Occipital lobe (tissue), 2 donors: ENCODE data around the gene CKS1B. TPM values are rescaled to one million over a fixed set of nuclear protein-coding genes. Genes with fewer than 3 reads are reported as not detected.
A peak's percentile ranks its signal among the peaks of the same experiment; 100 is the strongest.

Source experiments
- DNase-seq: peaks from one replicate; lab custom pipeline; 2025; lab: John Stamatoyannopoulos, UW
- total RNA-seq: library from RNA; depleted of rRNA; stranded (reverse); fragments of >200 nt; gene quantifications from one replicate; pipeline ENCODE4 v1.2.3, GENCODE V29; 2014

The CKS1B gene
- total RNA-seq, 1 donor from 2014 or later: 12.2 TPM

GRCh38 chr1:154945962-154946850, 28.3 kb upstream of the CKS1B start:
- no peak for DNase-seq

- DNase-seq: no peak
Observed at GRCh38 chr1:154948079-154948478, 26.4 kb upstream of the CKS1B start.

- no peak for DNase-seq
Observed at GRCh38 chr1:154951901-154952657, 22.4 kb upstream of the CKS1B start.

GRCh38 chr1:154952664-154953063, 21.8 kb upstream of the CKS1B start:
- DNase-seq: no peak

GRCh38 chr1:154953611-154954038, 20.9 kb upstream of the CKS1B start:
- no peak for DNase-seq

GRCh38 chr1:154954541-154954940, 19.9 kb upstream of the CKS1B start:
- no peak for DNase-seq

- DNase-seq: peak; percentile 76
Observed at GRCh38 chr1:154955039-154955717, 19.3 kb upstream of the CKS1B start.

- peak; percentile 68 for DNase-seq
Observed at GRCh38 chr1:154955718-154956543, 18.6 kb upstream of the CKS1B start, which contains the start of gene PBXIP1. TSS of gene PBXIP1 (minus strand) at chr1:154956099. CDS start at chr1:154953721, 2,378 bp downstream.

GRCh38 chr1:154956544-154956941, 17.9 kb upstream of the CKS1B start:
- no peak for DNase-seq

GRCh38 chr1:154957091-154957657, 17.3 kb upstream of the CKS1B start:
- no peak for DNase-seq

GRCh38 chr1:154958036-154958435, 16.4 kb upstream of the CKS1B start:
- DNase-seq: no peak

GRCh38 chr1:154958681-154959425, 15.6 kb upstream of the CKS1B start:
- no peak for DNase-seq

- no peak for DNase-seq
Observed at GRCh38 chr1:154959426-154959780, 15.1 kb upstream of the CKS1B start.

GRCh38 chr1:154960446-154961136, 13.9 kb upstream of the CKS1B start:
- no peak for DNase-seq

GRCh38 chr1:154961207-154962155, 13.0 kb upstream of the CKS1B start, which contains the start of gene PYGO2:
TSS of gene PYGO2 (minus strand) at chr1:154961782. CDS start at chr1:154961576, 206 bp downstream.
- DNase-seq: peak; percentile 75

GRCh38 chr1:154962156-154962749, 12.2 kb upstream of the CKS1B start:
- no peak for DNase-seq

GRCh38 chr1:154962795-154963330, 11.6 kb upstream of the CKS1B start:
- no peak for DNase-seq
